Esophagus muscularis mucosa (tissue), 4 donors: Measurements from ENCODE around the gene MPZL1. TPM values are rescaled to one million over a fixed set of nuclear protein-coding genes. Genes with fewer than 3 reads are reported as not detected.

Experiments
- DNase-seq: peaks from one replicate; pipeline ENCODE4 v3.0.0-alpha.2; 2017; ENCODE audit errors: extremely low spot score
- H3K27ac ChIP-seq, 4 donors: fragments of 200-600 bp; sonication (generic); replicated peaks in 1 of 4; 1 replicate in 3 of 4; 2 replicates in 1 of 4; pipeline ENCODE4 v1.5.1; 2016 to 2019; ENCODE audit warnings: mild to moderate bottlenecking in 1 of 4
- H3K27me3 ChIP-seq, 4 donors: fragments of 200-600 bp; sonication (generic); one replicate each; pipeline versions ENCODE4 v1.5.1 to v1.6.0; 2016 to 2019
- H3K36me3 ChIP-seq, 4 donors: fragments of 200-600 bp; sonication (generic); one replicate each; pipeline ENCODE4 v1.5.1; 2016 to 2019
- H3K4me1 ChIP-seq, 4 donors: fragments of 200-600 bp; sonication (generic); one replicate each; pipeline ENCODE4 v1.5.1; 2016 to 2019
- H3K4me3 ChIP-seq, 4 donors: fragments of 200-600 bp; sonication (generic); 1 replicate in 2 of 4; 2 replicates in 2 of 4; pipeline ENCODE4 v1.5.1; 2016 to 2019; ENCODE audit warnings: mild to moderate bottlenecking in 4 of 4, moderate library complexity in 1 of 4
- H3K9me3 ChIP-seq, 4 donors: fragments of 200-600 bp; sonication (generic); 1 replicate in 3 of 4; 2 replicates in 1 of 4; pipeline ENCODE4 v1.5.1; 2016 to 2019
- EP300 ChIP-seq: sonication (generic); formaldehyde crosslinking; IDR thresholded peaks from one replicate; pipeline ENCODE4 v1.6.1; 2017; ENCODE audit warnings: antibody characterized with exemption
- POLR2A ChIP-seq: fragments of 450-650 bp; IDR thresholded peaks from one replicate; pipeline ENCODE4 v1.6.1; 2017; ENCODE audit warnings: antibody characterized with exemption, moderate library complexity, mild to moderate bottlenecking, low read depth
- POLR2AphosphoS5 ChIP-seq, 2 donors: sonication (generic); formaldehyde crosslinking; IDR thresholded peaks; one replicate each; pipeline ENCODE4 v1.6.1; 2017; ENCODE audit warnings: antibody characterized with exemption in 2 of 2
- WGBS: methylation state at CpG from one replicate; pipeline ENCODE4 v1.1.5; 2018; 5-methylcytosine and 5-hydroxymethylcytosine counted together
- intact Hi-C: fragments of 100-400 bp; cut with DNase I; formaldehyde crosslinking; loops from one replicate; pipeline ENCODE4 v1.15.1; 2023
- total RNA-seq, 4 donors: library from RNA; depleted of rRNA; stranded (reverse); fragments of >200 nt; gene quantifications; one replicate each; pipeline versions ENCODE4 v1.1.0 to v1.2.1, GENCODE V29; 2016
- TF ChIP-seq, protein P1 (sequence below), 3 experiments: fragments of 200-600 bp in 2 of 3; fragments of 450-650 bp in 1 of 3; sonication (generic) in 2 of 3; IDR thresholded peaks; one replicate each; pipeline ENCODE4 v1.5.1; 2017 to 2019; ENCODE audit warnings: antibody characterized with exemption in 3 of 3, mild to moderate bottlenecking in 2 of 3, moderate library complexity in 1 of 3

The MPZL1 gene
- total RNA-seq, 4 donors from 2014 or later, result 72.7 to 130 (median 107) TPM

DNA sequence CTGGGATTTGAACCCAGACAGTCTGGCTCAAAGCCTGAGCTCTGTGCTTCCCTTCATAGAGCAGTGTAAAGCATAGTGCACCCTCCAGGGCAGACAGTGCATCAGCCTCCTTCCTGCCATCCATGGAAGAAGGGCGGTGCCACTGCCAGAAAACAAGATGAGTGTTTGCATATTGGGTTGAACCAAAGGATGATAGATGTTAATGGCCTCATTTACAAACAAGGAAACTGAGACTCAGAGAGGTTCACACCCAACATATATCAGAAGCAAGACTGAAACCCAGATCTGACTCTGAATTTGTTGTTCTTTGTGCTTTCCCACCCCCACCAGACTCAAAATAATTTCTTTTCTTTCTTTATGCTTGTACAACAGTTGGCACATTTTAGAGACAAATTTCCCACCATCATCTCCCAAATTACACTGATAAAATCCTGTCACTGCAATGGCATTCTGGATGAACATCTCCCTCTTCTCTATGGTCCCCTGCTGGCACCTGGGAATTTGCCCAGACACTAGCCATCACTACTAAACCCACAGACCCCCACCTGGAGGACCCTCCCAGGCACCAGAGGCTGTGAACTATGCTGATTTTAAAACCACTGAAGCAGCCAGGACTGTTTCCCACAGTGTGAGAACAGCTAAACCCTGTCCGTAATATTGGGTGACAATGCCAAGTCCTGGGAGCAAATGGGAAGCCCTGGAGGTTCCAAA lies 45.4 kb upstream of the MPZL1 start:
- no peak overlapping the region for H3K4me3 ChIP-seq
- H3K9me3 ChIP-seq, result no peaks in the 10 kb centered on the region
- peaks cover 0 to 12% (median 0%) of the 10 kb centered on the region in 4 donors for H3K36me3 ChIP-seq
- DNase-seq, result no peak
- no peak overlapping the region for H3K27ac ChIP-seq
- TF ChIP-seq, protein P1, sequence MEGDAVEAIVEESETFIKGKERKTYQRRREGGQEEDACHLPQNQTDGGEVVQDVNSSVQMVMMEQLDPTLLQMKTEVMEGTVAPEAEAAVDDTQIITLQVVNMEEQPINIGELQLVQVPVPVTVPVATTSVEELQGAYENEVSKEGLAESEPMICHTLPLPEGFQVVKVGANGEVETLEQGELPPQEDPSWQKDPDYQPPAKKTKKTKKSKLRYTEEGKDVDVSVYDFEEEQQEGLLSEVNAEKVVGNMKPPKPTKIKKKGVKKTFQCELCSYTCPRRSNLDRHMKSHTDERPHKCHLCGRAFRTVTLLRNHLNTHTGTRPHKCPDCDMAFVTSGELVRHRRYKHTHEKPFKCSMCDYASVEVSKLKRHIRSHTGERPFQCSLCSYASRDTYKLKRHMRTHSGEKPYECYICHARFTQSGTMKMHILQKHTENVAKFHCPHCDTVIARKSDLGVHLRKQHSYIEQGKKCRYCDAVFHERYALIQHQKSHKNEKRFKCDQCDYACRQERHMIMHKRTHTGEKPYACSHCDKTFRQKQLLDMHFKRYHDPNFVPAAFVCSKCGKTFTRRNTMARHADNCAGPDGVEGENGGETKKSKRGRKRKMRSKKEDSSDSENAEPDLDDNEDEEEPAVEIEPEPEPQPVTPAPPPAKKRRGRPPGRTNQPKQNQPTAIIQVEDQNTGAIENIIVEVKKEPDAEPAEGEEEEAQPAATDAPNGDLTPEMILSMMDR (IDR thresholded peaks at IDR 0.05), result no peak
- TF ChIP-seq POLR2A (no peak), POLR2AphosphoS5 (IDR thresholded peaks at IDR 0.05) (no peak), EP300 (no peak)
- 97% methylated on average over 2 of the region's 2 CpGs for WGBS
- no peaks in the 10 kb centered on the region for H3K27me3 ChIP-seq
- intact Hi-C loops, result no loop called here
- H3K4me1 ChIP-seq, result peaks cover 9 to 34% (median 19%) of the 10 kb centered on the region in 4 donors

DNA sequence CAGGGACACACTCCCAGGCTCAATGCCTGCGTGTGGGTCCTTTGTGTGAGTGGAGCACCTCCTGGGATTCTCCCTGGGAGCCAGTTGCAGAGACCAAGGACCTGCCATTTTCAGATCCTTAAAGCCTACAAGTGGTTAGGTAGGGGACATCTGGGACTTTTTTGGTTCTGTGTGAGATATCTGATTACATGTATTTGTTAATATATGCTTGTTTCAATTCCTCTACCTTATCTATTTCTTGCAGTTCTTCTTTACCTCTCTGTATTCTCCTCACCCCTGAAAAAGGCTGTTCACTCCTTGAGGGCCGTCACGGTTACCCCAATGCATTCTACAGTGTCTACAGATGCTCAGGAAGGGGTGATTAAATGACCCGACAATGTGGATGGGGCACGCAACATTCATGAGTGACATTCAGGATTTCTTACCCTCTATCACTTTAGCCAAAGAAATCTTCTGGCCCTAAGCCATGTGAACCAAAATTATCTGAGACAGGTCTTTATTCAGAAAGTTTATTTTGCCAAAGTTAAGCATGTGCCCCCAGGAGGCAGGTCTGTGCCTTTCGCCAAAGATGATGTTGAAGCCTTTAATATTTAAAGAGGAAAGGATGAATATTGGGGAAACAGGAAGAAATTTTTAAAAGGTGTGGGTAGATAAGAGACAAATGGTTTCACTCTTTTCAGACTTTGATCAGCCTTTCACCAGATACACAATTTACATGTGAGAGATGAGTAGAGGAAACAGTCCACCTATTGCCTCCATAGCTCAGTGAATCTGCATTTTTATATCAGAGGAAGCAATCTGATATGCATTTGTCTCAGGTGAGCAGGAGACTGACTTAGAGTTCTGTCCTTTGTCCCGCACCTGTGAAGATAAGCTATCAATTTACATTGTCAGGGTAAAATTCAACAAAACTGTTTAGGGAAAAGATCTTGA lies 44.6 kb upstream of the MPZL1 start:
- H3K4me3 ChIP-seq, result no peak overlapping the region
- TF ChIP-seq POLR2AphosphoS5 (IDR thresholded peaks at IDR 0.05) (no peak), EP300 (no peak), POLR2A (no peak)
- TF ChIP-seq, protein P1 (IDR thresholded peaks at IDR 0.05), result no peak

DNA sequence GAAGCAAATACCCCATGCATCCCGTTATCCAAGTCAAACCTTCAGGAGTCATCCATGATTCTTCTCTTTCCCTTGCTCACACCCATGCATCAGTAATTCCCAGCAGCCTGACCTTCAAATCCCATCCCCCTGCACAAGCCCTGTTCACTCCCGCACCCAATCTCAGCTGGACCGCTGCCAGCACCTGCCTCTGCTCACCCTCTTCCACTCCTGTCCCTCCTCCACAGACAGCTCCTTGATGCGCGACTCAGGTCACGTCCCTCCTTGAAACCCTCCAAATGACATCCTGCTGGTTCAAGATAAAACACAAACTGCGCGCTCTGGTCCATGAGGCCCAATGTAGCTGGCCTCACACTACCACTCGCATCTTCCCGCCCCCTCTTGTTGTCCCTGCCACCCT lies 43.4 kb upstream of the MPZL1 start:
- Histone ChIP-seq H3K4me1 (peaks cover 30 to 55% (median 40%) of the 10 kb centered on the region in 4 donors), H3K9me3 (no peaks in the 10 kb centered on the region), H3K36me3 (peaks cover 0 to 8% (median 0%) of the 10 kb centered on the region in 4 donors), H3K27me3 (no peaks in the 10 kb centered on the region), H3K4me3 (no peak overlapping the region), H3K27ac (no peak overlapping the region)
- WGBS, result 93% methylated on average over 10 of the region's 10 CpGs
- no peak for DNase-seq
- TF ChIP-seq, protein P1 (IDR thresholded peaks at IDR 0.05), result no peak
- TF ChIP-seq POLR2A (no peak), EP300 (no peak), POLR2AphosphoS5 (IDR thresholded peaks at IDR 0.05) (no peak)
- intact Hi-C loops, result no loop called here

More for the DNA sequence above, 44.6 kb upstream of the MPZL1 start:
- Histone ChIP-seq H3K27me3 (no peaks in the 10 kb centered on the region), H3K27ac (no peak overlapping the region), H3K9me3 (no peaks in the 10 kb centered on the region), H3K36me3 (peaks cover 0 to 12% (median 0%) of the 10 kb centered on the region in 4 donors), H3K4me1 (peaks cover 17 to 42% (median 27%) of the 10 kb centered on the region in 4 donors)
- 93% methylated on average over 7 of the region's 7 CpGs for WGBS
- no peak for DNase-seq
- intact Hi-C loops, result no loop called here

DNA sequence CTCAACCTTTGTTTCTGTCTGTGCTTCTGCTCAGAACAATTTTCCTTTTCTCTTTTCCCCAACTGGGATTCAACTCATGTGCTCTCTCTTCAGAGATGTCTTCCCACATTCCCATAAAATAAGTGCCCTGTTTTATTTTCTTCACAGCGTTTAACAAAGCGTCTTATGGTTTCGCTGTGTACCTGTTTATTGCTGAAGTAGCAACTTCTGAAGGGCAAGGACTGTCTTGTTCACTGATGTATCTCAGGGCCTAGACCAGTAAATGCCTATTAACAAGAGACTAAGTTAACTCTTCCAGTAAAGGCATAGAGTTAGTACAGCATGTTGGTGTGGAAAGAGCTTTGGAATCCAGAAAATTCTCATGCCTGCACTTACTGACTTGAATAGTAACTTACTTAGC lies 42.9 kb upstream of the MPZL1 start:
- Histone ChIP-seq H3K27me3 (no peaks in the 10 kb centered on the region), H3K27ac (peak overlapping the region in 1 of 4 donors; percentile 75), H3K4me1 (peaks cover 34 to 59% (median 44%) of the 10 kb centered on the region in 4 donors), H3K9me3 (no peaks in the 10 kb centered on the region), H3K4me3 (no peak overlapping the region), H3K36me3 (peaks cover 0 to 4% (median 0%) of the 10 kb centered on the region in 4 donors)
- no peak for TF ChIP-seq POLR2AphosphoS5 (IDR thresholded peaks at IDR 0.05)
- TF ChIP-seq, protein P1 (IDR thresholded peaks at IDR 0.05), result no peak
- TF ChIP-seq EP300, result no peak
- no peak for TF ChIP-seq POLR2A
- DNase-seq, result no peak
- intact Hi-C loops, result no loop called here
- 98% methylated on average over 3 of the region's 3 CpGs for WGBS
